ENCODE results near the gene GBA2. TPM values are rescaled to one million over a fixed set of nuclear protein-coding genes. Genes with fewer than 3 reads are reported as not detected.

Gene GBA2
- total and polyA plus RNA-seq, 4 donors, result 42.4 to 78.7 (median 46.2) TPM

DNA sequence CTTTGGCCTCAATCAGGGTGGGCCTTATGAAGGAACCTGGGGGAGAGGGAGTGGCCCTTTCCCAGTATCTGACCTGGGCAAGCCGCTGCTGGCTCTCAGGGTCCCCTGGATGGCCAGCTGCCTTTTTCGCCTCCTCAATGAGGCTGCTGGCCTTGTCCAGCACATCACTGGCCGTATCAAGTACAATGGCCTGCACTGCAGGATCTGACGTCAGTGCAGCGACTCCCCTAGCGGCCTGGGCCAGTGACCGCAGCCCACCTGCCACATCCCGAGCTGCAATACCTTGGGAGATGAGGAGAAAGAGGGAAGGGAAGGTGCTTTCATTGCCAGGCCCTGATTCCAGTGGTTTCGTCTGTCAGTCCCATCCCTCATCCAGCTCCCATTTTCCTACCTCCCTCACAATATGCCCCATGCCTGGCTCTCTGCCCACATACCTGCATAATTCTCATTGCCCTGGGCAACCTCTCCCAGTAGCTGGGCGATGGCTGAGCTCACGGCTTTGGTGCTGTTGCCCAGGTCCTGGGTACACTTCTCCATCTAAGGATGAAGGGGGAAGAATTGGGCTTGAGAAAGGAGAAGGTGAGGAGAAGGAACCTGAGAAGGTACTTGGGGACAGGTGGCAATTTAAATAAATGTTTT is 36.1 kb downstream of the GBA2 start:
- DNase-seq (no peak), ATAC-seq (ENCODE audit: insufficient read depth, low FRiP score) (no peak)
- Histone ChIP-seq H3K36me3 (ENCODE audit: control insufficient read depth in 4 of 4, insufficient read depth in 4 of 4, low read length in 4 of 4) (peaks cover 36 to 75% (median 67%) of the 10 kb centered on the region in 4 donors), H3K4me3 (no peak overlapping the region), H3K4me1 (ENCODE audit: control insufficient read depth in 5 of 5, insufficient read depth in 5 of 5, low read length in 5 of 5) (no peaks in the 10 kb centered on the region), H3K27me3 (ENCODE audit: control insufficient read depth in 3 of 3, insufficient read depth in 3 of 3, low read length in 2 of 3) (no peaks in the 10 kb centered on the region), H3K27ac (ENCODE audit: low read depth in 1 of 2, low read length in 1 of 2) (no peak overlapping the region), H3K9me3 (ENCODE audit: control insufficient read depth in 4 of 4, insufficient read depth in 3 of 4, low read length in 3 of 4) (no peaks in the 10 kb centered on the region), H3K9ac (ENCODE audit: insufficient read depth in 1 of 2, low read length in 2 of 2) (no peak overlapping the region)
- TF ChIP-seq, protein P1, sequence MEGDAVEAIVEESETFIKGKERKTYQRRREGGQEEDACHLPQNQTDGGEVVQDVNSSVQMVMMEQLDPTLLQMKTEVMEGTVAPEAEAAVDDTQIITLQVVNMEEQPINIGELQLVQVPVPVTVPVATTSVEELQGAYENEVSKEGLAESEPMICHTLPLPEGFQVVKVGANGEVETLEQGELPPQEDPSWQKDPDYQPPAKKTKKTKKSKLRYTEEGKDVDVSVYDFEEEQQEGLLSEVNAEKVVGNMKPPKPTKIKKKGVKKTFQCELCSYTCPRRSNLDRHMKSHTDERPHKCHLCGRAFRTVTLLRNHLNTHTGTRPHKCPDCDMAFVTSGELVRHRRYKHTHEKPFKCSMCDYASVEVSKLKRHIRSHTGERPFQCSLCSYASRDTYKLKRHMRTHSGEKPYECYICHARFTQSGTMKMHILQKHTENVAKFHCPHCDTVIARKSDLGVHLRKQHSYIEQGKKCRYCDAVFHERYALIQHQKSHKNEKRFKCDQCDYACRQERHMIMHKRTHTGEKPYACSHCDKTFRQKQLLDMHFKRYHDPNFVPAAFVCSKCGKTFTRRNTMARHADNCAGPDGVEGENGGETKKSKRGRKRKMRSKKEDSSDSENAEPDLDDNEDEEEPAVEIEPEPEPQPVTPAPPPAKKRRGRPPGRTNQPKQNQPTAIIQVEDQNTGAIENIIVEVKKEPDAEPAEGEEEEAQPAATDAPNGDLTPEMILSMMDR (IDR thresholded peaks at IDR 0.05; ENCODE audit: control extremely low read depth, extremely low read depth), result no peak
- 95 to 97% methylated on average over 11 of the region's 11 CpGs for WGBS, 2 donors

DNA sequence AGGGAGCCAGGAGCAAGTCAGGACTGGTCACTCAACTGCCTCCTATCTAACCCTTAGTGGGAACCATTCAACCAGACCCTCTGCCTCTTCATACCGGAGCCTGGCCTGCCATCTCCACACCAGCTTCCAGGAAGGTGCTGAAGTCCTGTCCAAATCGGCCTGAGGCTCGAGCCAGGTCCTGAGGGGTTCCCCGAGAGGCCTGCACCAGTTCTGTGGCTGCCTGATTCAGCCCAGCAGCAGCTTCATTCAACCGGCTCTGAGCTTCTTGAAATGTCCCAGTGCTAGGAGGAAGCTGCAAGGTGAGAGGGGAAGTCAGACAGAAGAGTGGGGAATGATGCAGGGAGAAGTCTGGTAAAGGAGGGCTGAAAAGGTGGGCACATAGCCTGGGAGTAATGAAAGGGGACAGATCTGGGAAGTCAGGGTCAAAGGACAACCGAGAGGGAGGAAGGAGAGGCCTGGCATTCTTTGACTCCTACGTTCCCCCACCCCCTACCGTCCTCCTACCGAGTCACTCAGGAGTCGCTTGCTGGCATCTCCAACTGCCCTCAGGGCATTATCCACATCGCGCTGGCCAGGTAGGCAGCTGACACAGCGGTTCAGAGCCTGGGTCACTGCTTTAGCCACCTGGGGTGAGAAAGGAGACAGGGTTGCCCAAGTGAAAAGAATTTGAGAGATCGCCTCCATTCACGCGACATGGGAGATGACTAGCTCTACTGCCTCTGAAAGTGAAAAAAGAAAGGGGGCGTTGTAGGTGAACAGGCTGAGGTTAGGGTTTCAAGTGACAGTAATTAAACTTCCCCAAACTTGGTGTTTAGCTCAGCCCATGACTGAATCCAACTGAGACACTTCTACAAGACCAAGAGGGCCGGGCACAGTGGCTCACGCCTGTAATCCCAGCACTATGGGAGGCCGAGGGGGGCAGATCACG is 37.3 kb downstream of the GBA2 start:
- Histone ChIP-seq H3K36me3 (ENCODE audit: control insufficient read depth in 4 of 4, insufficient read depth in 4 of 4, low read length in 4 of 4) (peaks cover 39 to 75% (median 67%) of the 10 kb centered on the region in 4 donors), H3K4me1 (ENCODE audit: control insufficient read depth in 5 of 5, insufficient read depth in 5 of 5, low read length in 5 of 5) (no peaks in the 10 kb centered on the region), H3K9me3 (ENCODE audit: control insufficient read depth in 4 of 4, insufficient read depth in 3 of 4, low read length in 3 of 4) (no peaks in the 10 kb centered on the region), H3K4me3 (no peak overlapping the region), H3K27me3 (ENCODE audit: control insufficient read depth in 3 of 3, insufficient read depth in 3 of 3, low read length in 2 of 3) (no peaks in the 10 kb centered on the region), H3K9ac (ENCODE audit: insufficient read depth in 1 of 2, low read length in 2 of 2) (no peak overlapping the region), H3K27ac (ENCODE audit: low read depth in 1 of 2, low read length in 1 of 2) (no peak overlapping the region)
- DNase-seq (no peak), ATAC-seq (ENCODE audit: insufficient read depth, low FRiP score) (no peak)
- TF ChIP-seq, protein P1 (IDR thresholded peaks at IDR 0.05; ENCODE audit: control extremely low read depth, extremely low read depth), result no peak
- 88 to 94% methylated on average over 21 of the region's 21 CpGs for WGBS, 2 donors

DNA sequence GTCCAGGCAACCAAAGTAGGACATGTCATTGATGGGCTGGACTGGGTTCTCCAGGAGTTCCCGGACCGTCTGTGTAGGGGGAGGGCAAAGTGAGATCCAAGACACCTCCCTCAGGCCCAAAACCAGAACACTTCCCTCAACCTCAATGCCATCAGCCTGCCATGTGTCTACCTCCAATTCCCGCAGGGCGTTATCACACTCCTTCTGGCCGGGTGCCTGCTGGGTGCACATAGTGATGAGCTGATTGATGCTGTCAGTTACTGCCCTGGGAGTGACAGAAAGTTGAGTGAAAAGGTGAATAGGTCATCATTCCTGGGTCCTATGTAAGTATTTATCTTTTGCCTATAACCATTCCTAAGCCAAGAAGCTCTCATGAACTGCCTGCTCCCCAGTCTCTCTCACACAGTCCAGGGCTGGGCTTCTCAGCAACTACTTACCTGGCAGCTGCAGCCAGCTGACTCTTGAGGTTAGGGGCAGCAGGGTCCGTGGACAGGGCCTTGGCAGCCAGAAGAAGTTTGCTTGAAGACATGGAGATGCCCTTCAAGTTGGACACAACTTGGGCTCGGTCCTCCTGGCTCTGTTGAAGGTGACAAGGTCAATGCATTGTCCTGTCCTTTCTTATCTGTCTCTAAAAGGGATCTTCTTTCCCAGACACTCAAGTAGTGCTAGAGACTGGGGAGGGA is 38.1 kb downstream of the GBA2 start:
- no peak overlapping the region for H3K27ac ChIP-seq (ENCODE audit: low read depth in 1 of 2, low read length in 1 of 2)
- WGBS, 2 donors, result 85 to 91% methylated on average over 7 of the region's 7 CpGs
- H3K4me1 ChIP-seq (ENCODE audit: control insufficient read depth in 5 of 5, insufficient read depth in 5 of 5, low read length in 5 of 5), result no peaks in the 10 kb centered on the region
- no peaks in the 10 kb centered on the region for H3K9me3 ChIP-seq (ENCODE audit: control insufficient read depth in 4 of 4, insufficient read depth in 3 of 4, low read length in 3 of 4)
- no peak overlapping the region for H3K9ac ChIP-seq (ENCODE audit: insufficient read depth in 1 of 2, low read length in 2 of 2)
- H3K36me3 ChIP-seq (ENCODE audit: control insufficient read depth in 4 of 4, insufficient read depth in 4 of 4, low read length in 4 of 4), result peaks cover 41 to 75% (median 69%) of the 10 kb centered on the region in 4 donors
- no peak overlapping the region for H3K4me3 ChIP-seq
- H3K27me3 ChIP-seq (ENCODE audit: control insufficient read depth in 3 of 3, insufficient read depth in 3 of 3, low read length in 2 of 3), result no peaks in the 10 kb centered on the region
- TF ChIP-seq, protein P1 (IDR thresholded peaks at IDR 0.05; ENCODE audit: control extremely low read depth, extremely low read depth), result no peak
- no peak for ATAC-seq (ENCODE audit: insufficient read depth, low FRiP score)
- no peak for DNase-seq

All from lung (tissue), 12 donors.